ENCODE results near the gene ZNF625. TPM values are rescaled to one million over a fixed set of nuclear protein-coding genes. Genes with fewer than 3 reads are reported as not detected.

ZNF625 gene

Small RNA genes lying within 50 kb of the gene (small RNA-seq; reads per million reads assigned to genes)
- gene RNA5SP467, result not detected
